K562 (cell line): ENCODE results near the gene POLN. TPM values are rescaled to one million over a fixed set of nuclear protein-coding genes. Genes with fewer than 3 reads are reported as not detected.

Experiments
- ATAC-seq: fragments of 200-7000 bp; cut with Tn5 transposase; 3 replicates; pipeline ENCODE4 v1.9.1; 2020; ENCODE audit warnings: moderate library complexity
- BruUV-seq: library from RNA; stranded (reverse); fragments of 400-500 nt; replicated peaks from 2 replicates; lab custom pipeline; 2021; lab: Mats Ljungman, UMichigan
- CTCF ChIA-PET: fragments of 300-600 bp; formaldehyde crosslinking; extraction: SDS; loops from one replicate; lab custom pipeline; 2021; ENCODE audit warnings: low intra/inter-chr PET ratio; lab: Yijun Ruan, JAX
- POLR2A ChIA-PET: fragments of 300-600, 350-650 bp; sonication (Branson Sonifier 250); formaldehyde crosslinking; extraction: SDS; loops from one replicate; lab custom pipeline; 2021; ENCODE audit warnings: antibody characterized with exemption, inconsistent platforms; lab: Yijun Ruan, JAX
- DNase-seq, 4 experiments: peaks; one replicate each; pipeline versions ENCODE4 v3.0.0 to v3.0.0-alpha.2; 2011 to 2018; ENCODE audit warnings: low spot score in 3 of 4, mixed read lengths in 3 of 4; ENCODE audit errors: extremely low read depth in 1 of 4
- FAIRE-seq: peaks from 2 replicates; lab custom pipeline; 2011; peaks lifted over from hg19 to GRCh38; lab: Jason Lieb, UNC
- H2AFZ ChIP-seq: 2 replicates; pipeline ENCODE4 v1.6.0; 2011; ENCODE audit warnings: low read depth, low read length, control low read depth, inconsistent platforms
- H3K27ac ChIP-seq: fragments of 200-600 bp; 3 replicates; pipeline ENCODE4 v1.8.0; 2011; ENCODE audit warnings: low read depth, mild to moderate bottlenecking, control low read depth, inconsistent platforms, low read length, moderate library complexity, mixed read lengths; ENCODE audit errors: extremely low read depth
- H3K27me3 ChIP-seq, 2 experiments: fragments of 300-600 bp in 1 of 2; 2 replicates in 1 of 2; 3 replicates in 1 of 2; pipeline versions ENCODE4 v1.6.0 to v1.8.0; 2011; ENCODE audit warnings: inconsistent platforms in 2 of 2, low read length in 2 of 2, mild to moderate bottlenecking in 1 of 2, mixed read lengths in 1 of 2, moderate library complexity in 1 of 2; ENCODE audit not compliant: control insufficient read depth in 2 of 2, insufficient read depth in 2 of 2
- H3K36me3 ChIP-seq: fragments of 300-600 bp; 3 replicates; pipeline ENCODE4 v1.8.0; 2011; ENCODE audit warnings: mild to moderate bottlenecking, low read length, inconsistent platforms; ENCODE audit not compliant: control insufficient read depth, insufficient read depth
- H3K4me1 ChIP-seq, 2 experiments: fragments of 200-600 bp in 1 of 2; replicated peaks in 1 of 2; 2 replicates in 1 of 2; 3 replicates in 1 of 2; pipeline versions ENCODE4 v1.5.1 to v1.8.0; 2011; ENCODE audit warnings: inconsistent platforms in 2 of 2, low read length in 2 of 2, mild to moderate bottlenecking in 1 of 2, mixed read lengths in 1 of 2, moderate library complexity in 1 of 2; ENCODE audit not compliant: control insufficient read depth in 2 of 2, insufficient read depth in 2 of 2
- H3K4me2 ChIP-seq: 2 replicates; pipeline ENCODE4 v1.6.1; 2011; ENCODE audit warnings: low read length, control low read depth, inconsistent platforms, mixed read lengths; ENCODE audit not compliant: insufficient read depth
- H3K4me3 ChIP-seq: fragments of 200-600 bp; sonication (generic), shearing (Covaris generic); 2 replicates; pipeline ENCODE4 v1.5.1; 2016; ENCODE audit warnings: control low read depth, inconsistent platforms
- H3K79me2 ChIP-seq: fragments of 200-600 bp; 3 replicates; pipeline ENCODE4 v1.8.0; 2011; ENCODE audit warnings: low read length, inconsistent platforms; ENCODE audit not compliant: control insufficient read depth, insufficient read depth
- H3K9ac ChIP-seq, 2 experiments: 2 replicates each; pipeline versions ENCODE4 v1.6.0 to v1.6.1; 2011; ENCODE audit warnings: low read depth in 2 of 2, low read length in 2 of 2, control low read depth in 1 of 2, inconsistent platforms in 1 of 2, mild to moderate bottlenecking in 1 of 2, mixed read lengths in 1 of 2; ENCODE audit not compliant: insufficient read depth in 1 of 2
- H3K9me1 ChIP-seq: one replicate; pipeline ENCODE4 v1.6.0; 2011; ENCODE audit warnings: inconsistent platforms, mild to moderate bottlenecking, low read length, moderate library complexity; ENCODE audit not compliant: control insufficient read depth, insufficient read depth
- H3K9me3 ChIP-seq: replicated peaks from 2 replicates; pipeline ENCODE4 v1.5.1; 2011; ENCODE audit warnings: low read depth, low read length, inconsistent platforms; ENCODE audit not compliant: control insufficient read depth, insufficient read depth
- H4K20me1 ChIP-seq: replicated peaks from 2 replicates; pipeline ENCODE4 v1.6.1; 2011; ENCODE audit warnings: low read length, inconsistent platforms, mixed read lengths; ENCODE audit not compliant: control insufficient read depth, insufficient read depth
- ATF1 ChIP-seq, 2 experiments: fragments of 450-650 bp in 1 of 2; IDR thresholded peaks; 2 replicates each; pipeline ENCODE4 v1.6.1; 2016; ENCODE audit warnings: missing compliant biosample characterization in 1 of 2, missing genetic modification characterization in 1 of 2
- FOXK2 ChIP-seq, 2 experiments: fragments of 450-650 bp; IDR thresholded peaks in 1 of 2; conservative IDR thresholded peaks in 1 of 2; 2 replicates each; pipeline ENCODE4 v1.6.1; 2016; ENCODE audit warnings: low read depth in 2 of 2, mild to moderate bottlenecking in 1 of 2
- MAZ ChIP-seq, 2 experiments: fragments of 450-650 bp in 1 of 2; sonication (generic) in 1 of 2; formaldehyde crosslinking; IDR thresholded peaks in 1 of 2; conservative IDR thresholded peaks in 1 of 2; 2 replicates each; pipeline versions ENCODE4 v1.4.0 to v1.5.0; 2020; ENCODE audit warnings: mild to moderate bottlenecking in 1 of 2, missing genetic modification reagents in 1 of 2
- POLR2AphosphoS5 ChIP-seq: IDR thresholded peaks from 2 replicates; pipeline ENCODE4 v1.6.1; 2011; ENCODE audit warnings: mild to moderate bottlenecking, low read depth, low read length, moderate library complexity; ENCODE audit not compliant: control insufficient read depth, insufficient read depth
- POLR2G ChIP-seq: fragments of 200-400 bp; formaldehyde crosslinking; IDR thresholded peaks from 2 replicates; pipeline ENCODE4 v1.6.1; 2017; ENCODE audit warnings: low read depth, mild to moderate bottlenecking, antibody characterized with exemption, low read length, moderate library complexity
- RCOR1 ChIP-seq, 2 experiments: IDR thresholded peaks; 2 replicates each; pipeline ENCODE4 v1.6.1; 2012; ENCODE audit warnings: low read depth in 2 of 2, low read length in 2 of 2, borderline replicate concordance in 1 of 2, improper control_type of control experiment in 1 of 2
- TGIF2 ChIP-seq: sonication (generic); formaldehyde crosslinking; IDR thresholded peaks from 2 replicates; pipeline ENCODE4 v1.8.1; 2022; ENCODE audit warnings: mild to moderate bottlenecking, missing genetic modification reagents, moderate library complexity
- ZFP36 ChIP-seq: fragments of 150-350 bp; IDR thresholded peaks from 2 replicates; pipeline ENCODE4 v1.6.1; 2018; ENCODE audit warnings: low read length, low read depth; ENCODE audit not compliant: partially characterized antibody
- WGBS: fragments of 100-300 bp; shearing (Covaris generic); methylation state at CpG from one replicate; pipeline ENCODE4 v1.1.6; 2016; ENCODE audit warnings: low coverage, mixed read lengths; ENCODE audit not compliant: insufficient coverage; ENCODE audit errors: missing lambda C conversion rate; 5-methylcytosine and 5-hydroxymethylcytosine counted together
- in situ Hi-C: fragments of 300-500 bp; cut with MboI; formaldehyde crosslinking; loops from 4 replicates; pipeline ENCODE4 v1.15.0; 2018; ENCODE audit warnings: inconsistent platforms, mixed read lengths
- intact Hi-C: fragments of 100-400 bp; cut with micrococcal nuclease; formaldehyde crosslinking; loops from 2 replicates; pipeline ENCODE4 v1.14.2; 2022
- polyA plus RNA-seq, 8 experiments: library from polyadenylated mRNA; depleted of rRNA in 4 of 8; stranded (reverse) in 5 of 8; unstranded in 3 of 8; fragments of >200 nt; fragmentation: Nextera tagmentation in 2 of 8; fragmentation: Illumina TruSeq in 1 of 8; extraction: Ambion mirVana in 2 of 8; extraction: Trizol in 1 of 8; gene quantifications; 2 replicates each; pipeline versions ENCODE4 v1.2.1 to v1.2.3, GENCODE V29; 2011 to 2014; ENCODE audit warnings: inconsistent platforms in 1 of 8, missing spikeins in 1 of 8
- total RNA-seq, 7 experiments: library from RNA; depleted of rRNA in 6 of 7; stranded (reverse); fragments of >200 nt in 6 of 7; fragmentation: Illumina TruSeq in 2 of 7; extraction: Trizol in 2 of 7; gene quantifications; 2 replicates each; pipeline versions ENCODE4 v1.2.1 to v1.2.3, GENCODE V29; 2011 to 2021; ENCODE audit warnings: low replicate concordance in 1 of 7
- TF ChIP-seq, protein P1 (sequence below): fragments of 250-450 bp; sonication (Bioruptor Pico); IDR thresholded peaks from 2 replicates; pipeline ENCODE4 v1.8.0; 2021; ENCODE audit warnings: borderline replicate concordance, mild to moderate bottlenecking, moderate library complexity; ENCODE audit not compliant: poor library complexity, severe bottlenecking
- TF ChIP-seq, protein P2 (sequence below), 2 experiments: fragments of 450-650 bp; conservative IDR thresholded peaks; 2 replicates each; pipeline ENCODE4 v1.6.1; 2017; ENCODE audit warnings: mild to moderate bottlenecking in 2 of 2, moderate library complexity in 2 of 2
- TF ChIP-seq, protein P3 (sequence below): fragments of 450-650 bp; IDR thresholded peaks from 2 replicates; pipeline ENCODE4 v1.6.1; 2014; ENCODE audit warnings: low read depth, mild to moderate bottlenecking, moderate library complexity, borderline replicate concordance
- TF ChIP-seq, protein P4 (sequence below): fragments of 200-800 bp; sonication (Bioruptor generic); IDR thresholded peaks from 2 replicates; pipeline ENCODE4 v1.6.1; 2017; ENCODE audit warnings: missing genetic modification characterization, missing compliant biosample characterization

Gene POLN
- total and polyA plus RNA-seq, 9 of the 15 experiments (the other 6 are each of a cell fraction or from before 2014, with no cell fraction given), result 0.08 to 0.91 (median 0.32) TPM

- DNase-seq (peak; percentile 69 to 73 (median 70)), FAIRE-seq (no peak), ATAC-seq (peak; percentile 21)
- H3K36me3 ChIP-seq, result no peaks in the 10 kb centered on the region
- intact Hi-C loops, result loop anchor here (5.0 kb wide), 1 partner anchor 156 kb away; the partner anchor contains the start of genes CFAP99 and ZFYVE28
- H3K27me3 ChIP-seq, result no peaks in the 10 kb centered on the region
- peak overlapping the region; percentile 77 for H3K4me2 ChIP-seq
- H3K4me1 ChIP-seq, result peaks cover 9 to 80% of the 10 kb centered on the region in 2 experiments; a peak in 4 of 5 replicates
- peaks cover 5% of the 10 kb centered on the region; the same call in 1 of the 3 replicates for H3K79me2 ChIP-seq
- peak overlapping the region; percentile 71 for H3K4me3 ChIP-seq
- peak overlapping the region; percentile 88 for H2AFZ ChIP-seq
- H3K9me3 ChIP-seq, result no peaks in the 10 kb centered on the region
- in situ Hi-C loops, result no loop called here
- ChIA-PET CTCF (no interaction called here), POLR2A (interaction anchor here (0.8 to 1.1 kb wide), 4 partner anchors 11 to 214 kb away, joined by 3 to 9 read pairs (median 4); no protein-coding TSS in a partner anchor)
- H3K9me1 ChIP-seq, result no peaks in the 10 kb centered on the region
- BruUV-seq, result no TSS peak
- H3K27ac ChIP-seq, result peak overlapping the region; percentile 82
- peak overlapping the region; percentile 75 to 93; a peak in 3 of 4 replicates for H3K9ac ChIP-seq
- no peaks in the 10 kb centered on the region for H4K20me1 ChIP-seq
- WGBS, result 3% methylated on average over 26 of the region's 91 CpGs
- TF ChIP-seq, protein P1, sequence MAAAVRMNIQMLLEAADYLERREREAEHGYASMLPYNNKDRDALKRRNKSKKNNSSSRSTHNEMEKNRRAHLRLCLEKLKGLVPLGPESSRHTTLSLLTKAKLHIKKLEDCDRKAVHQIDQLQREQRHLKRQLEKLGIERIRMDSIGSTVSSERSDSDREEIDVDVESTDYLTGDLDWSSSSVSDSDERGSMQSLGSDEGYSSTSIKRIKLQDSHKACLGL (CRISPR knock-in tag), result no peak
- TF ChIP-seq, protein P2, sequence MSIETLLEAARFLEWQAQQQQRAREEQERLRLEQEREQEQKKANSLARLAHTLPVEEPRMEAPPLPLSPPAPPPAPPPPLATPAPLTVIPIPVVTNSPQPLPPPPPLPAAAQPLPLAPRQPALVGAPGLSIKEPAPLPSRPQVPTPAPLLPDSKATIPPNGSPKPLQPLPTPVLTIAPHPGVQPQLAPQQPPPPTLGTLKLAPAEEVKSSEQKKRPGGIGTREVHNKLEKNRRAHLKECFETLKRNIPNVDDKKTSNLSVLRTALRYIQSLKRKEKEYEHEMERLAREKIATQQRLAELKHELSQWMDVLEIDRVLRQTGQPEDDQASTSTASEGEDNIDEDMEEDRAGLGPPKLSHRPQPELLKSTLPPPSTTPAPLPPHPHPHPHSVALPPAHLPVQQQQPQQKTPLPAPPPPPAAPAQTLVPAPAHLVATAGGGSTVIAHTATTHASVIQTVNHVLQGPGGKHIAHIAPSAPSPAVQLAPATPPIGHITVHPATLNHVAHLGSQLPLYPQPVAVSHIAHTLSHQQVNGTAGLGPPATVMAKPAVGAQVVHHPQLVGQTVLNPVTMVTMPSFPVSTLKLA (conservative IDR thresholded peaks at IDR 0.05), result peak; percentile 93 to 97
- no peak for TF ChIP-seq ATF1 (CRISPR knock-in tag; IDR thresholded peaks at IDR 0.05)
- TF ChIP-seq ATF1 (tag; IDR thresholded peaks at IDR 0.05), result 0 out of 2 replicates have a peak, but pooled peaks have one; percentile 12
- peak; percentile 97 for TF ChIP-seq ZFP36
- peak; percentile 41 to 51; a peak in 3 of 4 replicates for TF ChIP-seq MAZ (CRISPR knock-in tag; conservative IDR thresholded peaks at IDR 0.05 in 1 of 2, IDR thresholded peaks at IDR 0.05 in 1 of 2)
- no peak for TF ChIP-seq POLR2AphosphoS5
- peak in 1 of 2 experiments; percentile 5; a peak in 1 of 4 replicates for TF ChIP-seq RCOR1 (IDR thresholded peaks at IDR 0.05; ENCODE audit: borderline replicate concordance in 1 of 2, low read depth in 2 of 2, low read length in 2 of 2)
- peak; percentile 58; the same call in 1 of the 2 replicates for TF ChIP-seq POLR2G
- peak; percentile 74 to 86; a peak in 3 of 4 replicates for TF ChIP-seq FOXK2 (conservative IDR thresholded peaks at IDR 0.05 in 1 of 2, IDR thresholded peaks at IDR 0.05 in 1 of 2; ENCODE audit: low read depth in 2 of 2)
- TF ChIP-seq, protein P3, sequence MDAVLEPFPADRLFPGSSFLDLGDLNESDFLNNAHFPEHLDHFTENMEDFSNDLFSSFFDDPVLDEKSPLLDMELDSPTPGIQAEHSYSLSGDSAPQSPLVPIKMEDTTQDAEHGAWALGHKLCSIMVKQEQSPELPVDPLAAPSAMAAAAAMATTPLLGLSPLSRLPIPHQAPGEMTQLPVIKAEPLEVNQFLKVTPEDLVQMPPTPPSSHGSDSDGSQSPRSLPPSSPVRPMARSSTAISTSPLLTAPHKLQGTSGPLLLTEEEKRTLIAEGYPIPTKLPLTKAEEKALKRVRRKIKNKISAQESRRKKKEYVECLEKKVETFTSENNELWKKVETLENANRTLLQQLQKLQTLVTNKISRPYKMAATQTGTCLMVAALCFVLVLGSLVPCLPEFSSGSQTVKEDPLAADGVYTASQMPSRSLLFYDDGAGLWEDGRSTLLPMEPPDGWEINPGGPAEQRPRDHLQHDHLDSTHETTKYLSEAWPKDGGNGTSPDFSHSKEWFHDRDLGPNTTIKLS, result peak; percentile 96
- 0 out of 2 replicates have a peak, but pooled peaks have one; percentile 41 for TF ChIP-seq TGIF2 (CRISPR knock-in tag)
- TF ChIP-seq, protein P4, sequence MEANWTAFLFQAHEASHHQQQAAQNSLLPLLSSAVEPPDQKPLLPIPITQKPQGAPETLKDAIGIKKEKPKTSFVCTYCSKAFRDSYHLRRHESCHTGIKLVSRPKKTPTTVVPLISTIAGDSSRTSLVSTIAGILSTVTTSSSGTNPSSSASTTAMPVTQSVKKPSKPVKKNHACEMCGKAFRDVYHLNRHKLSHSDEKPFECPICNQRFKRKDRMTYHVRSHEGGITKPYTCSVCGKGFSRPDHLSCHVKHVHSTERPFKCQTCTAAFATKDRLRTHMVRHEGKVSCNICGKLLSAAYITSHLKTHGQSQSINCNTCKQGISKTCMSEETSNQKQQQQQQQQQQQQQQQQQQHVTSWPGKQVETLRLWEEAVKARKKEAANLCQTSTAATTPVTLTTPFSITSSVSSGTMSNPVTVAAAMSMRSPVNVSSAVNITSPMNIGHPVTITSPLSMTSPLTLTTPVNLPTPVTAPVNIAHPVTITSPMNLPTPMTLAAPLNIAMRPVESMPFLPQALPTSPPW (CRISPR knock-in tag), result peak; percentile 90
Observed at GRCh38 chr4:2261110-2261852, 19.4 kb upstream of the POLN start.
